Measurements from ENCODE around the gene MTX1. TPM values are rescaled to one million over a fixed set of nuclear protein-coding genes. Genes with fewer than 3 reads are reported as not detected.
"Not testable (repeated sequence)": the region's sequence is repeated elsewhere in the genome, so short reads cannot be mapped to it uniquely, and the experiment has no call there.

Gene MTX1
- total RNA-seq, 1 experiment from 2014 or later, result 54.0 TPM

DNA sequence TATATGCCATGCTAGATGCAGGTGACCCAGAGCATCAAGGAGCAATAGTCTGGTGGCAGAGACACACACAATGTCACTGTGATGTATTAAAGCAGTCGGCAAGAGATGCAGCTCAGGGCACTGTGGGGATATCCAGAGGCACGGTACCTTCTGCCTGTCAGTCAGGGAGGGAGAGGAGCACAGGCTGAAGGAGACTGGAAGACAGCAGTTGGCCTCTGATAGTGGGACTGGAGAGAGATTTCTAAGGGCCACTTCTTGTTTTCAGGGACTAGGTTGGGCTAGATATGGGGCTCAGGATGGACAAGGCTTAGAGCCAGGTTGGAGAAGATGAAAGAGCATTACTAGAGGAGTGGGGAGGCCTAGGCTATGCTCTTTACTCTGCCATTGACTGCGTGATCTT is 22.8 kb downstream of the MTX1 start:
- not testable (repeated sequence) for DNase-seq (ENCODE audit: low read depth)

DNA sequence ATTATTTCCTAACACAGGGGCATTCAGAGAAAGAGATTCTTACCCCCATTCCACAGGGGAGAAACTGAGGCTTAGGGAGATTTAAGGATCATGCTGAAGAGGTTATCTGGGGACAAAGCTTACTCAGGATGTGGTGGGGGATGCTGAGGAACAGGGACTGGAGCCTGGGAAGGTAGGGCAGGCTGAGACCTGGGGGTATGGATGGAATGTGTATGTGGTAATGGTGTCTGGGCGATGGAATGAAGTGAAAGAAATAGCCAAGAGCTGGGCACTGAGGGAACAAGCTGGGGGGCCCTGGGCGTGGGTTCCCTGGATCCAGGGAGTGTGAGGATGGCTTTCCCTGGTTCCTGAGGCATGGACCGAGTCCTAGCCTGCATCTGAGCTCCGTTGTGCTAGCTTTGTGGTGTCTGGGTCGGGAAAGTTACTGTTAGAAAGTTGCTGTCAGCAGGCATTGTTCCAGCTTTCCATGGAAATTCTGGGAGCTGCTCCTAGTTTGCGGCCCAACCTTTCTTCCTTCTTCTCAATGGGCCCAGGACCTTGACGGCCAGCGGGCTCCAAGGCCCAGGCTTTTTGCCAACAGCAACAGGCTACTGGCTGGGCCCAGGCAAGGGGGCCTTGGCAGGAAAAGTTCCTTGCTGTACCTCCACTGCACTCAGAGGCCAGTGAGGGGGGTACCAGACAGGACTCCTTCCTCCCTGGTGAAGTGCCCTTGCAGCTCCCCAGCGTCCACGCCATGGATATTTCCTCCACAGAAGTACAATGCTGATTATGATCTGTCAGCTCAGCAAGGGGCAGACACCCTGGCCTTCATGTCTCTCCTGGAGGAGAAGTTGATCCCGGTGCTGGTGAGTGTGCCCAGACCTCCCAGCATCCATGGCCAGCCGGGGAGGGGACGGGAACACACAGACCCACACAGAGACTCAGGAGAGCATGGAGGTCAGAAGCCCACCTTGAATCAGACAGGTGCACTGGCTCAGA is 23.8 kb downstream of the MTX1 start:
- not testable (repeated sequence) for DNase-seq (ENCODE audit: low read depth)

DNA sequence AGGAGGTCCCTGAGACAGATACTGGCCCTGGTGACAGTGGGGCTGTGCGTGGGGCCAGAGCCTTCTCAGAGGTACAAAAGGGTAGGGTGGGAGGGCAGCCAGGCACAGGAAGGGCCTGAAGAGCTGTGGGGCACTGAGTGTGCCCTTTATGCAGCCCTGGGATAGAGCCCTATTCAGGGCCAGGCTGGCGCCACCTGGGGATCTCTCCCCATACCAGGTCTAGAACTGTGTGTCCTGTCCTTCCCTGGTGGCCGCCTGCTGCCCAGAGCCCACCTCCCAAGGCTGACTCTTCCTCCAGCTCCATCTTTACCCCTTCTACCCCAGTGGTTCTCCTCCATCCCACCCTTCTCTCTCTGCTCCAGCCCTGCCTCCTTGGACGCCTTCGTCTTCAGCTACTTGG is 25.0 kb downstream of the MTX1 start:
- DNase-seq (ENCODE audit: low read depth), result not testable (repeated sequence)

DNA sequence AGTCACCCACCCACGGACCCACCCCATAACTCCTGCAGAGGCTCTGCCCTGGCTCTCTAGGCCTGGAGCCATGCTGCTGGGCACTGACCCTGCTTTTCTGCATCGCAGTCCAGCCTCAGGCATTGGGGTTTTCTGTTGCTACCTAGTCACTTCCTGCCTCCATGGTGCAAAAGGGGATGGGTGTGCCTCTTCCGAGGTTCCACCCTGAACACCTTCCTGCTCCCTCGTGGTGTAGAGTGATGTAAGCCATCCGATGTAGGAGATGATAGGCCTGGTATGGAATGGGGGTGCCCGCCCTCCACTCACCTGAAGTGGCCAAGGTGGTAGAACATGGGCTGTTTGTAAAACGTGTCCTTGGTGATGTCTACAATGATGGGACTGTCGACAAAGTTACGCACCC is 26.9 kb downstream of the MTX1 start:
- DNase-seq (ENCODE audit: low read depth), result not testable (repeated sequence)

DNA sequence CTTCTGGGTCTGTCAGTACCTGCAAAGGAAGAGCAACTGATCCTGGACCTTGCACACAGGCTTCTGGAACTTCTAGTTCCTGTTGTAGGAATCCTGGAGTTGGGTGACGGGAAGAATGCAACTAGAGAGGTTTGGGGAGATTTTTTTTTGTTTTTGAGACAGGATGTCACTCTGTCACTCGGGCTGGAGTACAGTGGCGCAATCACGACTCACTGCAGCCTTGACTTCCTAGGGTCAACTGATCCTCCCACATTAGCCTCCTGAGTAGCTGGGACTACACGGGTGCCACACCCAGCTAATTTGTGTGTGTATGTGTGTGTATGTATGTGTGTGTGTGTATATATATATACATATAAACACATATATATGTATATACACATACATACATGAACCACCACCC is 28.0 kb downstream of the MTX1 start:
- no peak for DNase-seq (ENCODE audit: low read depth)

DNA sequence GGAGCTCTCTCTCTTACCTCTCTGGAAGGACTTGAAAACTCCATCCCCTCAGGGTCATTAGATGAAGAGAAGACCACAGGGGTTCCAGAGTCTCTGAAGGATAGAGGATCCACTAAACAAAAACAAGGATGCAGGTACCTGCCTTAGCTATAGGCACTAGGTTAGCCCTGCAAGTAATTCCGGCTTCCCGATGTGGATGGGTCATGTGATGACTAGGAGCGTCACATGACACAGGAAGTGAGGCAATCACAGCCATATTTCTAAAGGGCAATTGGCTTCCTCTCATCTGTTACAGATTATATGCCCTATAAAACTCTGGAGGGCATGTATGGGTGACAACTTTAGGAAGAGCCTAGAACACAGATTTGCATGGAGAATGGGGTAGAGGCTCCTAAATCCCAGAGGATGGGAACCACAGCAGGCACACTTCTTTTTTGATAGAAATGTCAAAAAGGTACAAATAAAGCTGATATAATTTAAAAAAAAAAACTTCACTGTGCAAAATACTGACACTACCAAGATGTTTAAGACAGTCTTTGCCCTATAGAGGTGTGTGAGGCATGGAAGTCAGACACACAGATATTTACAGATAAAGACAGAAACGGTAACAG is 32.7 kb downstream of the MTX1 start:
- peak; percentile 73 for DNase-seq (ENCODE audit: low read depth)

DNA sequence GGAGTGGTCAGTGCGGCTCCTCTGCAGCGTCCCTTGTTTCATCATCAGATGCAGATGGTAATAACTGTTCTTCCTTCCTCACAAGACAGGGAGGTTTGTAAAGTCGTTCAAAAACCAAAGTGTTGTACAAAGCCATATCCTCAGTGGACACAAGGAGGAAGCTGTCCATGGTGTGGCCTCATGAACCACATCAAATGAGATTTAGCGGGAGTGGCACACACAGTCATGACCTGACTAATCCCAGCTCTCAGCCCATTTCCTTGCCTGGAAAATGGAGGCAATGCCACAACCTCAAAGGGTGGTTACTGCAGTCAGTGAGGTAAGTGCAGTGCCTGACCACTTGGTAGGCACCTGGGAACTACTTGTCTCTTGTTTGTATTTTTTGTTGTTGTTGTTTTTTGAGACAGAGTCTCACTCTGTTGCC is 33.4 kb downstream of the MTX1 start:
- no peak for DNase-seq (ENCODE audit: low read depth)

DNA sequence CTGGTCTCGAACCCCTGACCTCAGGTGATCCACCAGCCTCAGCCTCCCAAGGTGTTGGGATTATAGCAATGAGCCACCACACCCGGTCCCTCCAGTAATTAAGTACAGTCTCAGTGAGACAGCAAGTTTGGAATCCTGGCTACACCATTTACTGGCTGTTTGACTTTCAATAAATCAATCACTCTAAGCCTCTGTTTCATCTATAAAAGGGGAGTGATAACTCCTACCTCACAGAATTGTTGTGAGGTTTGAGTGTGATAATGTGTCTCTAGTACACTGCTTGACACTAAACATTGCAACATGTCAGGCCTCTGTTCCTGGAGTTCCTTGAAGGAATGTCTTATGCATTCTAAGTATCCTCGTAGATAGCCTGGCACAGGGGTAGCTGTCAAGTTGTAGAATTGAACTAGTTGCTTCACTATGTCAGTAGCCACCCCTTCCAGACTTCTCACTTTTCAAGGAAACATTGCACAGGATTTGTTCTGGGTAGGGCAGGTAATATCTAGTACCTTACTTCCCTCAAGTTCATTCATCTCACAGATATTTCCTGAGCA is 34.4 kb downstream of the MTX1 start:
- DNase-seq (ENCODE audit: low read depth), result no peak

DNA sequence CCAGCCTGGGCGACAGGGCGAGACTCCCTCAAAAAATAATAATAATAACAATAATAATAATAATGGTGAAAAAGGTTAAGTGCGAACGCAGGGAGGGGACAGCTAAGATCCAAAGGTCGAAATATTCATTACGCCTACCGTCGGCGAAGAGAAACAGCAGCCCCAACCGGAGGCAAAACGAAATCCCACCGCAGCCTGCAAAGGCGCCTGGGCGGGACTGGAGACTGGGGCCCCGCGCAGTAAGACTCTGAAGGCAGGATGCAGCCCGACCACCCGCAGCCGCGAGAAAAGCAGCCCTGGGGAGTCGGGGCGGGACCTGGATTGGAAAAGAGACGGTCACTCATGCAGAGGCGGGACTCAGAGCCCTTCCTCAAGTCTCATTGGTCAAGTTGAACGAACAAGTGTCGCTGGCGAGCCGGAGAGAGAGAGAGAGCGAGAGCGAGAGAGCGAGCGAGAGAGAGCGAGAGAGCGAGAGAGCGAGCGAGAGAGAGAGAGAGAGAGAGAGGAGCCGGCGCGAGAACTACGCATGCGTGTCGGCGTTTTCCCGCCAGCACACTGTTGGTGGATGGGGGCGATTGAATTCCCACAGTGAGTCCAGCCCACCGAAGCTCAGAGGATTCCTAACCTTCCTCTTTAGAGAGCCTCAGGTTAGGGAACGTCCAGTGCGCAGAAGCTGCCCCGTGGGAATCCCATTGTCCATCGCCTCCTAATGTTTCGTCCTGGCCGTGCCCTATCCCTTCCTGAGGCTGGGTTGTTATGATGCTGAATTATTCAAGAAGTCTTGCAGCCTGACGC is 36.1 kb downstream of the MTX1 start:
- DNase-seq (ENCODE audit: low read depth), result peak; percentile 96

DNA sequence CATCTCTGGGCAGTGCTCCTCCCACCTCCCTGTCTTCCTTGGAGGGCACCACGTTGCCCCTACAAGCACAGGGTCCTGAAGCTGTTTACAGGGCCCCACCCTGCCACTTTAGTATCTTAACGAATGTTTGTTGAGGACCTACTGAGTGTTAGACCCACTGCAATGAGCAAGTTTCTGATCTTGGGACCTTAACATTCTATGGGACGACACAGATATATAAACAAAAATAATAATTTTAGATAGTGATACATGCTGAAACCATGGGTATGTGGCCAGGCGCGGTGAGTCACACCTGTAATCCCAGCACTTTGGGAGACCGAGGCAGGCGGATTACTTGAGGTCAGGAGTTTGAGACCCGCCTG is 36.6 kb downstream of the MTX1 start:
- peak; percentile 12 for DNase-seq (ENCODE audit: low read depth)

DNA sequence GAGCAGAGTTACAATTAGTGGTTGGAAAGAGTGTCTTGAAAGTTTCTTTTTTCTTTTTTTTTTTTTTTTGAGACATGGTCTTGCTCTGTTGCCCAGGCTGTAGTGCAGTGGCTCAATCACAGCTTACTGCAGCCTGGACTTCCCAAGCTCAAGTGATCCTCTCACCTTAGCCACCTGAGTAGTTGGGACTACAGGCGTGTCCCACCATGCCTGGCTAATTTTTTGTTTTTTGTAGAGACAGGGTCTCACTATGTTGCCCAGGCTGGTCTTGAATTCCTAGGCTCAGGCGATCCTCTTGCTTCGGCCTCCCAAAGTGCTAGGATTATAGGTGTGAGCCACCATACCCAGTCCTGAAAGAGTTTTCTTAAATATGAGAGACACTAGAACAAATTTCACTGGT is 38.3 kb downstream of the MTX1 start:
- not testable (repeated sequence) for DNase-seq (ENCODE audit: low read depth)

DNA sequence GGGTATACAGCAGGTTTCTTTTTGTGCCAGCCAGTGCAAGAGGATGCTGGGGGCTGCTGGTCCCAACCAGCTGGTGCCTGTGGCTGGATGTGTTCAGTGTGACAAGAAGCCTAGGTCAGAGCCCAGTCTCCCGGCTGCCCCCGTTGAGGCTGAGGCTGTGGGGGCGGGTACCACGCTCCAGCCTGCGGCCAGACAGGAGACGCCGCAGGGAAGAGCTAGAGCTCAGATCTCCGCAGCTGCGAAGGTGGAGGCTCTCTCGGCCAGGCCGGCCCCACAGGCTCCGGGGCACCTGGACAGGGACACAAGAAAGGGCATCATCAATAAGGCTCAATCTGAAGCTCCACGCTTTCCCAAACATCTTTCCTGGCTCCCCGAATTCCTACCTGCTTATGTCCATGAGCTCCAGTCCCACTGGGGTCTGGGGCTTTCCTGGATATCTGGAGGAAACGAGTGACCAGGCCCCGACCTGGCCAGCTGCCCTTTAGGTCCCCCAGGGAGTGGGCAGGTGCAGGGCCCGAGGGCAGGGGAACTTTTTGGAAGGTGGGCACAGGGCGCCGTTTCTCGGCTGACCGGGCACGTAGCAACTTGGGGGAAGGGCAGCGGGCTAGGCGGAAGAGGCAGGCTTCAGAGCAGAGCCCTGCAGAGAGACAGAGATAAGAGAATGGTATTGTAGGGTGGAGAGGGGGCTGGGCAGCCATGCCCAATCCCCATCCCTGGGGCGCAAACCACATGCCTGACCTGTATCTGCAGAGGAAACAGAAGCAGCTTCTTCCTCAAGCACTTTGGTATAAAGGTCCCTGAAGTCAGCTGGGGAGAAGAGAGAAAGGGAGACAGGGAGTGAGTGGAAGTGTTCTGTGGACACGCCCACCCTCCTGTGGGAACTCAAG is 39.4 kb downstream of the MTX1 start:
- DNase-seq (ENCODE audit: low read depth), result no peak

DNA sequence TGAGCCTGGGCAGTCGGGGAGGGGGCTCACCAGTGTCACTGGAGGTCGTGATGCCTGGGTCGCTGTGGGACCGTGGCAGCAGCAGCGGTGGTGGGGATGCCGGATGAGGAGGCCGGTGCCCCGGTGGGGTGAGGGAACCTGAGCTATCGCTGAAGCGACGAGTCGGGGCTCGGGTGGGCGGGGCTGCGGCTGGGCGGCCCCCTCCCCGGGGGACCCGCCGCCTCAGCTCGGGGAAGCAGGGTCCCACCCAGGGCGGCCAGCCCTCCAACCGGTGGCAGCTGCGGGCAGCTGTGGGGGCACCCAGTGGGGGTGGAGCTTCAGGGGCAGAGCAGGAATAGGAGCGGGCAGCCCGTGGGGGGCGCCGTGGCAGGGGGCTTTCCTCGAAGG is 41.7 kb downstream of the MTX1 start:
- DNase-seq (ENCODE audit: low read depth), result no peak

DNA sequence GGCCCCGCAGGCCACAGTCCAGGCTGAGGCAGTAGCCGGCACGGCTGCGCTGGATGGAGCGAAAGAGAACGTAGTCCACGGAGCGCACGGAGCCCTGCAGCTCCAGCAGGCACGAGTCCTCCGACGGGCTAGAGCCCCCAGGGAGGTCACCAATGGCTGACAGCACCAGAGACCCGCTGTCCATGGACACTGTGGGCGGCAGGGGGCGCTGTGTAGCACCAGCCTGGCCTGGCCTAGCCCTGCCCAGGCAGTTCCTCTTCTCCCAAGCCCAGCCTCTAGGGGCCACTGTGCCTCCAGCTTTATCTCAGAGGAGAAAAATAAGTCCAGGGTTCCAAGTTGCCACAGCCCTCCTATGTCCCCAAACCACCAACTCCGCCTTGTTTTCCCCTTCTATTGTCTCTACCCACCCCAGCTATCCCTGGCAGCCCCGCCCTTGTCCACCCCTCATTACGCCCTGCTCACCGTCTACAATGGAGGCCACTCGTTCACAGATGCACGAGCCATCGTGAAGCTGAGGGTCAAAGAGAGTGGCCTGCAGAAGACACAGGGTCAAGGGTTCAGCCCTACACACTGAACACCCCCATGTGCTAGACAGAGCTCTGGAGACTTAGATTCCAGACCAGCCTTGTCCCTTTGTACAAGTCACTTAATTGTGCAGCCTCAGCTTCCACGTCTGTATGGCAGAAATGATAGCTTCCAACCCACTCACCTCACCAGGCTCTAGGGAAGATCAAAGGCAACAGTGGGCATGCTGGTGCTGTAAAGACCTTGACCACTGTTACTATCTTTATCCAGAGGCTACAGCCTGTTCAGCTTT is 42.3 kb downstream of the MTX1 start:
- peak; percentile 81 for DNase-seq (ENCODE audit: low read depth)

DNA sequence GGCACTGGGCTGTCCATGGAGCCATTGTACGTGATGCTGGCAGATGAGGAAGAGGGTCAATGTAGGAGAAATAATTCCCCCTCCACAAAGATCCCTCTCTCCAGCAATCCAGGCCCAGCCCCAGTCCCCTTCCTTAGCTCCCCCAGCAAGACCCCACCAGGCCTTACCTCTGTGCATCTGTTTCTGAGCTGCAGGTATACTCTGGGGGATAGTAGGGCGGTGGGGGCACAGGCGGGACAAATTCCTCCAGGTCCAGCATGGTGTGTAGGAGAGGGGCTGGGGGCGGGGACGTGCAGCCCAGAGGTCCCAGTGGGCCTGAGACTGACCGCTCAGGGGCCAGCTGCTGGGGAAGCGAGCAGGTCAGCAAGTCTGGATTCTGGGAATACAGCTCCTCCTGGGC is 43.1 kb downstream of the MTX1 start:
- no peak for DNase-seq (ENCODE audit: low read depth)

DNA sequence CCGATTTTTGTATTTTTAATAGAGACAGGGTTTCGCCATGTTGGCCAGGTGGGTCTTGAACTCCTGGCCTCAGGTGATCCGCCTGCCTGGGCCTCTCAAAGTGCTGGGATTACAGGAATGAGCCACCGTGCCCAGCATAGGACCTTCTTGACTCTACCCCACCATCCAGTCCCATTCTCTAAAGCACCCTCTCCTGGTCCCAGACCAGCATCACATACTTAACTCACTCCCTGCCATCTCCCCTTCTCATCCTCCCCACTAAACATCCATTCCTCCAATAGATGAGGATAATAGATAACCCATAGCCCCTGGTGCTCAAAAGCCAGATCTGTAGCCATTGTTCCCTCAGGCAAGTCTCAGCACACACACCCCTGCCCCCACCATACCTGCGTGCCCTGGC is 44.7 kb downstream of the MTX1 start:
- no peak for DNase-seq (ENCODE audit: low read depth)

DNA sequence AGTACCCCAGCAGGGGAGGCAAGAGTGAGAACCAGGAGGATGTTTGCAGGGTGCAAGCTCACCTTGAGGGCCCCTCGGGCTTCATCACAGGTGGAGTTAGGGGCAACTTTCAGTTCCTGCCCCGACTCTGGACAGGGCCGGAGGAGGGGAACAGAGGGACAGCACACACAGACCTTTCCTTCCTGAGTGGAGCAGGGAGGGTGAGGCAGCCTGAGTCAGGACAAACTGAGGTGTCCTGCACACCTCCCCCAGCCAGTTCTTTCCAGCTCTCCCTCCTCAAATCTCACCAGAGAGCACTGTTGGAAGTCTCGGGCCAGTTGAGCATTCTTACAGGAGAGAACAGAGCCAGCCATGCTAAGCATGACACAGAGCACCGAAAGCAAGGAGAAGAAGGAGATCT is 45.3 kb downstream of the MTX1 start:
- DNase-seq (ENCODE audit: low read depth), result peak; percentile 36

DNA sequence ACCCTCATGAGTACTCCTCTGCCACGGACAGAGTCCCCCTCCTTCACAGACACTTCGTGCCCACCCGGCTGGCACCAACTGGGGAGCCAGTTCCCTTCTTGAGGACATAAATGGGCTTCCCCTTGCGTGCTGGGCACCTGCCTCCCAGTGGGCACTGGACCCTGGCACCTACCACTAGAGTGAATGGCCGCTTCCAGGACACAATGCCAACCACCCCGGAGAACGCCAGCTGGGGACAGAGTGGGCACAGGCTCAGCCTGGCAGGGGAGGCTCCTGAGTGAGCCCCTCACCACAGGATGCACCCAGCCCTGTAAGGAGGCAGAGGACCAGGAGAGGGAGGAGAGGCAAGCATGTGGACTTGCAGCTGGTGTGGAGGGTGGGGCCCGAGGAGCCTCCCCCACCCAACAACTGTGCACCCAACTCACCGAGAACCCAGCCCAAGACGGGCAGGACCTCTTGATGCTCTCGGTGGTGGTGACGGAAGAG is 45.8 kb downstream of the MTX1 start:
- no peak for DNase-seq (ENCODE audit: low read depth)

DNA sequence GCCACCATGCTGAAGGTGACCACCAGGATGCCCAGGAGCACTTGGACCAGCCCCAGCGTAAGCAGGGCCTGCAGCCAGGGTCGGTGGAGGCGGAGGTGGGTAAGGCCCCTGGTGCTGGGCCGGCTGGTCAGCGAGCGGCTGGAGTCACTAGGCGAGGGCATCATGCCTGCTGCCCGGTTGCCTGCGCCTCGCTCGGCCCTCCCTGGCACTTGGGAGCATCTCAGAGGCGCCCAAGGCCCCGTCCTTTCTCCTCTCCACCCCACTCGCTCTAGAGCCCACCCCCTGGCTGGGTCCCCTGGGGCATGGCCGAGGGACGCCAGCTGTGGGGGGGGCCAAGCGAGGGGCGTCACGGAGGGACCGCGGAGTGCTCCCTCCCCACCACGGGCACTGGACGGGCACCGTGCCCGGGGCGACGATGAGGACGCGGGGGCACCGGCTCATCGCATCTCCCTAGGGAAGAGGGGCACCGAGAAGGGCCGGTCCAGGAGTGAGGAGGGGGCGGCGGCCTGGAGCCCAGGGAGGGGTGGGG is 46.3 kb downstream of the MTX1 start:
- no peak for DNase-seq (ENCODE audit: low read depth)
